Measurements from ENCODE around the gene FAM234B. TPM values are rescaled to one million over a fixed set of nuclear protein-coding genes. Genes with fewer than 3 reads are reported as not detected.

Gene FAM234B
- total RNA-seq, 2 experiments from 2014 or later, result 3.9 to 4.4 TPM

- H3K27ac Mint-ChIP-seq, result no peak overlapping the region
These were observed 45.9 kb downstream of the FAM234B start for GRCh38 chr12:13090054-13090453.

DNA sequence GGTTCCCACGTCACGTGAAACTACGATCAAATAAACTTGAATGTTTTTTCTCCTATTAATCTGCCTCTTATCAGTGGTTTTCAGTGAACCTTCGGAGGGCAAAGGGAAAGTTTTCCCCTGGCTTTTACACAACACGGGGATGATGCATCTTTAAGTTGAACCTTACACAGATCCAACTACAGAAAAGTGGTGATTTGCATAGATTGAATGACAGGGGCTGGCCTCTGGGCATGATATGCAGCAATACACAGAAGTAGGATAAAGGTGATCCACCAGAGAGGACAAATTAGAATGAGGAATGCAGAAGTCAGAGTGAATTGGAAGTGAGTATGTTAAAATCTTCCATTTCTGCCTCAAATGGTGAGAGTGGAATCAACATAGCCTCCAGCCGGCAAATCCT is 47.7 kb downstream of the FAM234B start:
- Mint-ChIP-seq H3K27ac (no peak overlapping the region), H3K27me3 (peaks cover 2% of the 10 kb centered on the region), H3K9me3 (no peaks in the 10 kb centered on the region), H3K4me1 (no peaks in the 10 kb centered on the region), H3K36me3 (ENCODE audit: low read depth) (no peaks in the 10 kb centered on the region), H3K4me3 (no peak overlapping the region)
- ChIA-PET CTCF (no interaction called here), POLR2A (no interaction called here)
- DNase-seq, result no peak

More at GRCh38 chr12:13090054-13090453, 45.9 kb downstream of the FAM234B start:
- Mint-ChIP-seq H3K27me3 (peaks cover 2% of the 10 kb centered on the region), H3K9me3 (no peaks in the 10 kb centered on the region), H3K4me1 (no peaks in the 10 kb centered on the region), H3K4me3 (no peak overlapping the region), H3K36me3 (ENCODE audit: low read depth) (no peaks in the 10 kb centered on the region)
- CTCF ChIA-PET, result interaction anchor here (1.8 kb wide), 1 partner anchor 121 kb away, joined by 3 read pairs; no protein-coding TSS in a partner anchor
- POLR2A ChIA-PET, result no interaction called here
- DNase-seq, result no peak

- no peaks in the 10 kb centered on the region for H3K36me3 Mint-ChIP-seq (ENCODE audit: low read depth)
- ChIA-PET CTCF (interaction anchor here (1.1 kb wide), 1 partner anchor 119 kb away, joined by 4 read pairs; no protein-coding TSS in a partner anchor), POLR2A (no interaction called here)
- no peak for DNase-seq
- no peak overlapping the region for H3K4me3 Mint-ChIP-seq
- H3K27ac Mint-ChIP-seq, result no peak overlapping the region
- peaks cover 2% of the 10 kb centered on the region for H3K27me3 Mint-ChIP-seq
- no peaks in the 10 kb centered on the region for H3K9me3 Mint-ChIP-seq
- peaks cover 11% of the 10 kb centered on the region for H3K4me1 Mint-ChIP-seq
These were observed 49.1 kb downstream of the FAM234B start for GRCh38 chr12:13093191-13093847.

GRCh38 chr12:13093848-13094220 is 49.7 kb downstream of the FAM234B start:
- no peak for DNase-seq
- Mint-ChIP-seq H3K4me3 (no peak overlapping the region), H3K36me3 (ENCODE audit: low read depth) (no peaks in the 10 kb centered on the region), H3K9me3 (no peaks in the 10 kb centered on the region), H3K27ac (no peak overlapping the region), H3K4me1 (peaks cover 16% of the 10 kb centered on the region), H3K27me3 (peaks cover 2% of the 10 kb centered on the region)
- ChIA-PET CTCF (interaction anchor here (0.6 to 2.7 kb wide), 3 partner anchors 118 to 122 kb away, joined by 3 to 13 read pairs (median 4); no protein-coding TSS in a partner anchor), POLR2A (no interaction called here)

GRCh38 chr12:13094367-13094766 is 50.2 kb downstream of the FAM234B start:
- Mint-ChIP-seq H3K4me1 (peaks cover 22% of the 10 kb centered on the region), H3K36me3 (ENCODE audit: low read depth) (no peaks in the 10 kb centered on the region), H3K4me3 (no peak overlapping the region), H3K27me3 (peaks cover 2% of the 10 kb centered on the region), H3K9me3 (no peaks in the 10 kb centered on the region), H3K27ac (no peak overlapping the region)
- no peak for DNase-seq
- ChIA-PET POLR2A (interaction anchor here (0.6 kb wide), 1 partner anchor 71 kb away, joined by 5 read pairs; no protein-coding TSS in a partner anchor), CTCF (interaction anchor here (0.6 to 2.7 kb wide), 2 partner anchors 117 to 122 kb away, joined by 3 to 13 read pairs; no protein-coding TSS in a partner anchor)

DNA sequence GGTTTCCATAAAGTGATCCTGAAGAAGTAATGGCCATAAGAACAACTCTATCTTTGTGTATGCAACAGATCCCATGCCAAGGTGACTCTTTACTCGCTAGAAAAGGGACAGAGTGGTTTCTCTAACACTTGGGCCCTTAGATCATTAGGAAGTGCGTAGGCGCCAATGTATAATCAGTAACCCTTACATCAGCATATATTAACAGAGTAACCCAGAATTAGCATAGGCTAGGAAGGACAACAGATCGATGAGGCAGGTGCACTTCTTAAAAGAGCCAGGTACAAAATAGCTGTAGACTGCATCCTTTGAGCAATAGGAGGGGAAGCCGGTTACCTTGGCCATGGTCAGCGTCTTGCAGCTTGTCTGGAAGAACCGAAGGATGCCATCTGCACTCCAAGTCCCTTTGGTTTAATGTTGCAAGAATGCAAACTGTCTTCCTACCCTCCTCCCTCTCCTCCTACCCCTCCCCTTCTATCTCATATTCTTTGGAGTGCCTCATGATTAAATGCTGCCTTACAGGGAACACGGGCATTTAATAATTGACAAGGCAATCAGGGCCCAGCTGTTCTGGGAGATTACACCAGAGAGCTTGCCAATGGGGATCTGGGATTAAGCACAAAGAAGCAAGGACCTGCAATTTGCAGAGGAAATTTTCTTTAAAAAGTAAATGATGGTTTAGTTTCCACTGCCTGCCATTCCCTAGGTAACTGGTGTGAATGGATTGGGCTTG is 51.2 kb downstream of the FAM234B start:
- CTCF ChIA-PET, result interaction anchor here (2.7 kb wide), 1 partner anchor 116 kb away, joined by 13 read pairs; no protein-coding TSS in a partner anchor
- DNase-seq, result no peak
- H3K27ac Mint-ChIP-seq, result no peak overlapping the region
- no peak overlapping the region for H3K4me3 Mint-ChIP-seq
- H3K9me3 Mint-ChIP-seq, result no peaks in the 10 kb centered on the region
- peaks cover 31% of the 10 kb centered on the region for H3K4me1 Mint-ChIP-seq
- H3K27me3 Mint-ChIP-seq, result peaks cover 2% of the 10 kb centered on the region
- no peaks in the 10 kb centered on the region for H3K36me3 Mint-ChIP-seq (ENCODE audit: low read depth)
- POLR2A ChIA-PET, result no interaction called here

DNA sequence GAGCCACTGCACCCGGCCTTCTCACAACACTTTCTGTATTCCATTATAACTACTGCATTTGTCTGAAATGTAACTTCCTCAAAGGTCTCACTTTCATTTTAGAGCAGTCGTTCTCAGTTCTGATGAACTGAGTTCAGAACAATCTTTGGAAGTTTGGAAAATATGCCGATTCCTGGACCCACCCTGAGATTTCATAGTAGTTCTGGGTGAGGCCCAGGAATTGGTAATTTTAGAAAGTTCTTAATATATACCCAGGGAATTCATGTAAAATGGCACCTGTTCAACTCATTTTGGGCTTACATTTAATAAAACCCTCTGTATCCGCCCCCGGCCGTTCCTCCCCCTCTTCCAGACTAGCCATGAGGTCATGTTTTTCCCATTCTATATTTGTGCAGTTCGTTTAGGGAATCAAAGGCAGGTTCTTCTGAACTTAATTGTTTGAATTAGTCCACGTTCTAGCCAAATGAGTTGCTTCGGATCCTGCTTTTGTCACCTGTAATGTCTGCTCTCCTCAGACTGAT is 53.4 kb downstream of the FAM234B start:
- Mint-ChIP-seq H3K9me3 (no peaks in the 10 kb centered on the region), H3K4me1 (peaks cover 47% of the 10 kb centered on the region), H3K4me3 (peak overlapping the region; percentile 12), H3K36me3 (ENCODE audit: low read depth) (no peaks in the 10 kb centered on the region), H3K27ac (peak overlapping the region; percentile 81), H3K27me3 (peaks cover 2% of the 10 kb centered on the region)
- no peak for DNase-seq
- ChIA-PET CTCF (interaction anchor here (0.6 to 2.5 kb wide), 6 partner anchors 11 to 196 kb away, joined by 3 to 10 read pairs (median 5); no protein-coding TSS in a partner anchor), POLR2A (no interaction called here)

- peaks cover 56% of the 10 kb centered on the region for H3K4me1 Mint-ChIP-seq
- CTCF ChIA-PET, result interaction anchor here (0.7 to 2.5 kb wide), 10 partner anchors 12 to 226 kb away, joined by 3 to 10 read pairs (median 6); no protein-coding TSS in a partner anchor
- POLR2A ChIA-PET, result interaction anchor here (1.0 to 1.4 kb wide), 2 partner anchors 80 to 113 kb away, joined by 3 to 8 read pairs; no protein-coding TSS in a partner anchor
These were observed 55.1 kb downstream of the FAM234B start for GRCh38 chr12:13099066-13099843.

GRCh38 chr12:13099844-13100604 is 55.8 kb downstream of the FAM234B start:
- no peak for DNase-seq
- ChIA-PET CTCF (interaction anchor here (0.7 to 2.5 kb wide), 10 partner anchors 13 to 227 kb away, joined by 3 to 10 read pairs (median 7); no protein-coding TSS in a partner anchor), POLR2A (no interaction called here)
- no peaks in the 10 kb centered on the region for H3K36me3 Mint-ChIP-seq (ENCODE audit: low read depth)
- peak overlapping the region; percentile 72 for H3K4me3 Mint-ChIP-seq
- H3K9me3 Mint-ChIP-seq, result no peaks in the 10 kb centered on the region
- H3K27ac Mint-ChIP-seq, result peak overlapping the region; percentile 9
- H3K27me3 Mint-ChIP-seq, result no peaks in the 10 kb centered on the region
- peaks cover 56% of the 10 kb centered on the region for H3K4me1 Mint-ChIP-seq

More at GRCh38 chr12:13099066-13099843, 55.1 kb downstream of the FAM234B start:
- Mint-ChIP-seq H3K9me3 (no peaks in the 10 kb centered on the region), H3K4me3 (no peak overlapping the region), H3K36me3 (ENCODE audit: low read depth) (no peaks in the 10 kb centered on the region), H3K27me3 (no peaks in the 10 kb centered on the region), H3K27ac (peak overlapping the region; percentile 13)
- no peak for DNase-seq

DNA sequence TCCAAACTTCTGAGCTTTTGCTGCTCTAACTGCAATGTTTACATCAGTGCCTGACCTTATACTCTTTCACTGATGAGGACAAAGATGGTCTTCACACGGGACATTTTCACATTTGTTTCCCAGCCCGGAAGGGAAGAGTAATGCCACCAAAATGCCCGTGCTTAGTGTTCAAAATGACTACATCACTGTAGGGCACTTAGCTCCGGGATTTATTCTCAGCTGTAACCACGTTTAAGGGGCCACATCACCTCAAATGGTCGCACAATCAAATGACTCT is 56.4 kb downstream of the FAM234B start:
- no peaks in the 10 kb centered on the region for H3K36me3 Mint-ChIP-seq (ENCODE audit: low read depth)
- H3K9me3 Mint-ChIP-seq, result no peaks in the 10 kb centered on the region
- H3K4me1 Mint-ChIP-seq, result peaks cover 56% of the 10 kb centered on the region
- DNase-seq, result no peak
- H3K27ac Mint-ChIP-seq, result peak overlapping the region; percentile 84
- H3K27me3 Mint-ChIP-seq, result no peaks in the 10 kb centered on the region
- POLR2A ChIA-PET, result no interaction called here
- H3K4me3 Mint-ChIP-seq, result peak overlapping the region; percentile 72
- CTCF ChIA-PET, result interaction anchor here (1.0 to 2.5 kb wide), 4 partner anchors 15 to 111 kb away, joined by 3 to 8 read pairs (median 7); no protein-coding TSS in a partner anchor

- no peaks in the 10 kb centered on the region for H3K27me3 Mint-ChIP-seq
- CTCF ChIA-PET, result interaction anchor here (1.0 to 2.5 kb wide), 4 partner anchors 14 to 111 kb away, joined by 3 to 17 read pairs (median 8); no protein-coding TSS in a partner anchor
These were observed 56.9 kb downstream of the FAM234B start for GRCh38 chr12:13100882-13101769.

More at GRCh38 chr12:13100882-13101769, 56.9 kb downstream of the FAM234B start:
- H3K27ac Mint-ChIP-seq, result peak overlapping the region; percentile 86
- POLR2A ChIA-PET, result no interaction called here
- peak overlapping the region; percentile 72 for H3K4me3 Mint-ChIP-seq
- peaks cover 56% of the 10 kb centered on the region for H3K4me1 Mint-ChIP-seq
- H3K9me3 Mint-ChIP-seq, result no peaks in the 10 kb centered on the region
- no peaks in the 10 kb centered on the region for H3K36me3 Mint-ChIP-seq (ENCODE audit: low read depth)
- DNase-seq, result peak; percentile 93

Measured in activated CD4-positive, alpha-beta T cell treated with anti-CD3 and anti-CD28 coated beads, Interleukin-2, amount 10 ng/mL, durations not matched to agents 7 days and 5 days (primary cell).